ENCODE data around the gene CDKN1A.
A peak's percentile ranks its signal among the peaks of the same experiment; 100 is the strongest.

The CDKN1A gene

GRCh38 chr6:36657942-36658544 lies 20.5 kb upstream of the CDKN1A start:
- TF ChIP-seq MYC (IDR thresholded peaks at IDR 0.05; ENCODE audit: low read depth, low read length) (no peak), POLR2A (IDR thresholded peaks at IDR 0.05; ENCODE audit: extremely low read depth, insufficient read length) (no peak), CTCF (IDR thresholded peaks at IDR 0.05; ENCODE audit: low read depth, low read length) (no peak)
- TF ChIP-seq, protein P1, sequence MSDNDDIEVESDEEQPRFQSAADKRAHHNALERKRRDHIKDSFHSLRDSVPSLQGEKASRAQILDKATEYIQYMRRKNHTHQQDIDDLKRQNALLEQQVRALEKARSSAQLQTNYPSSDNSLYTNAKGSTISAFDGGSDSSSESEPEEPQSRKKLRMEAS (IDR thresholded peaks at IDR 0.05; ENCODE audit: low read depth, low read length): no peak
- no peak for DNase-seq (ENCODE audit: low read depth)
- no peak overlapping the region for H3K4me3 ChIP-seq (ENCODE audit: low read depth, low read length)

- TF ChIP-seq, protein P1 (IDR thresholded peaks at IDR 0.05; ENCODE audit: low read depth, low read length): no peak
- TF ChIP-seq CTCF (IDR thresholded peaks at IDR 0.05; ENCODE audit: low read depth, low read length): no peak
- TF ChIP-seq POLR2A (IDR thresholded peaks at IDR 0.05; ENCODE audit: extremely low read depth, insufficient read length): no peak
- no peak for TF ChIP-seq MYC (IDR thresholded peaks at IDR 0.05; ENCODE audit: low read depth, low read length)
- DNase-seq (ENCODE audit: low read depth): no peak
- no peak overlapping the region for H3K4me3 ChIP-seq (ENCODE audit: low read depth, low read length)
These were observed 19.2 kb upstream of the CDKN1A start for GRCh38 chr6:36659271-36659670.

GRCh38 chr6:36660771-36661471 lies 17.6 kb upstream of the CDKN1A start:
- no peak overlapping the region for H3K4me3 ChIP-seq (ENCODE audit: low read depth, low read length)
- no peak for DNase-seq (ENCODE audit: low read depth)

GRCh38 chr6:36662380-36662779 lies 16.1 kb upstream of the CDKN1A start:
- no peak overlapping the region for H3K4me3 ChIP-seq (ENCODE audit: low read depth, low read length)
- no peak for DNase-seq (ENCODE audit: low read depth)
- TF ChIP-seq, protein P1 (IDR thresholded peaks at IDR 0.05; ENCODE audit: low read depth, low read length): no peak
- TF ChIP-seq CTCF (IDR thresholded peaks at IDR 0.05; ENCODE audit: low read depth, low read length) (no peak), POLR2A (IDR thresholded peaks at IDR 0.05; ENCODE audit: extremely low read depth, insufficient read length) (no peak), MYC (IDR thresholded peaks at IDR 0.05; ENCODE audit: low read depth, low read length) (no peak)

More at GRCh38 chr6:36660771-36661471, 17.6 kb upstream of the CDKN1A start:
- TF ChIP-seq POLR2A (IDR thresholded peaks at IDR 0.05; ENCODE audit: extremely low read depth, insufficient read length) (no peak), CTCF (IDR thresholded peaks at IDR 0.05; ENCODE audit: low read depth, low read length) (no peak), MYC (IDR thresholded peaks at IDR 0.05; ENCODE audit: low read depth, low read length) (no peak)
- TF ChIP-seq, protein P1 (IDR thresholded peaks at IDR 0.05; ENCODE audit: low read depth, low read length): no peak

DNA sequence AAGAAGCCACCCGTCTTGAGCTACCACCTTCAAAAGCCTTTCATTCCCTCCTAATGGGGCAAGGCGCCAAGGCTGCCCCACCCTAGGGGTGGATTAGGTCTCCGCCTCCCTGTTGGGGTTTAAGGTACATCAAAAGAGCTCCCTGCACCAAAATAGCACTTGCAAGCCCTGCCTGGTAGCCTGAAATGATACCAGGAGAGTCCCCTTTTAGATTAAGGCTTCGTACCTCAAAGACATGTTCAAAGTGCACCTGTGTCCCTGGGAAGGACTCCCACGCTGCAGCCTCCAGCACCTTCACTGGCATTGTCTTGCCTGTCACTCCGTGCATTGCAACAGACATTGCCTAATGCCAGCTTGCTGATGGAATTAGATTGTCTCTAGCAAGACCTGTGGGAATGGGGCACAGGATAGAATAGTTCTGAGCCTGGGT lies 15.7 kb upstream of the CDKN1A start:
- TF ChIP-seq POLR2A (IDR thresholded peaks at IDR 0.05; ENCODE audit: extremely low read depth, insufficient read length): no peak
- no peak for TF ChIP-seq MYC (IDR thresholded peaks at IDR 0.05; ENCODE audit: low read depth, low read length)
- TF ChIP-seq CTCF (IDR thresholded peaks at IDR 0.05; ENCODE audit: low read depth, low read length): no peak
- TF ChIP-seq, protein P1 (IDR thresholded peaks at IDR 0.05; ENCODE audit: low read depth, low read length): no peak
- H3K4me3 ChIP-seq (ENCODE audit: low read depth, low read length): no peak overlapping the region
- peak; percentile 52 for DNase-seq (ENCODE audit: low read depth)
